Activated CD4-positive, alpha-beta T cell treated with anti-CD3 and anti-CD28 coated beads, Interleukin-2, amount 10 ng/mL, durations not matched to agents 24 days and 14 days (primary cell): ENCODE measurements around the gene ANKRD2. TPM values are rescaled to one million over a fixed set of nuclear protein-coding genes. Genes with fewer than 3 reads are reported as not detected.
"Not testable (repeated sequence)": the region's sequence is repeated elsewhere in the genome, so short reads cannot be mapped to it uniquely, and the experiment has no call there.

Experiments
- DNase-seq: peaks from one replicate; pipeline ENCODE4 v3.0.0; 2022
- H3K27ac Mint-ChIP-seq: one replicate; pipeline ENCODE4 v1.8.0; 2022; ENCODE audit warnings: mild to moderate bottlenecking, mixed read lengths
- H3K27me3 Mint-ChIP-seq: one replicate; pipeline ENCODE4 v1.8.0; 2022; ENCODE audit warnings: mixed read lengths
- H3K36me3 Mint-ChIP-seq: one replicate; pipeline ENCODE4 v1.8.0; 2022; ENCODE audit warnings: low read depth, mild to moderate bottlenecking, mixed read lengths
- H3K4me1 Mint-ChIP-seq: one replicate; pipeline ENCODE4 v1.8.0; 2021; ENCODE audit warnings: mixed read lengths
- H3K4me3 Mint-ChIP-seq: one replicate; pipeline ENCODE4 v1.8.0; 2022; ENCODE audit warnings: mild to moderate bottlenecking, moderate library complexity, mixed read lengths
- H3K9me3 Mint-ChIP-seq: one replicate; pipeline ENCODE4 v1.8.0; 2021; ENCODE audit warnings: mixed read lengths
- intact Hi-C: fragments of 100-400 bp; cut with micrococcal nuclease; formaldehyde crosslinking; loops from one replicate; pipeline ENCODE4 v1.15.1; 2023
- total RNA-seq: library from RNA; stranded (reverse); gene quantifications from 2 replicates; pipeline ENCODE4 v1.2.3, GENCODE V29; 2022

The ANKRD2 gene
- total RNA-seq, 1 donor from 2014 or later = not detected

- no peak for DNase-seq
- Mint-ChIP-seq H3K36me3 (no peaks in the 10 kb centered on the region), H3K4me3 (no peak overlapping the region), H3K27ac (no peak overlapping the region), H3K9me3 (no peaks in the 10 kb centered on the region), H3K4me1 (peaks cover 6% of the 10 kb centered on the region), H3K27me3 (no peaks in the 10 kb centered on the region)
- intact Hi-C loops = no loop called here
These were observed 21.3 kb upstream of the ANKRD2 start for GRCh38 chr10:97551271-97551670.

- Mint-ChIP-seq H3K36me3 (no peaks in the 10 kb centered on the region), H3K27me3 (peaks cover 2% of the 10 kb centered on the region), H3K27ac (no peak overlapping the region), H3K4me1 (peaks cover 6% of the 10 kb centered on the region), H3K4me3 (no peak overlapping the region), H3K9me3 (no peaks in the 10 kb centered on the region)
- peak; percentile 88 for DNase-seq
- intact Hi-C loops = loop anchor here (1.0 to 2.0 kb wide), 5 partner anchors 10 to 147 kb away; partner anchors contain the start of genes MMS19 and UBTD1
These were observed 19.0 kb upstream of the ANKRD2 start for GRCh38 chr10:97553575-97554031.

- H3K27me3 Mint-ChIP-seq, DNase-seq, H3K36me3 Mint-ChIP-seq, H3K4me3 Mint-ChIP-seq, intact Hi-C loops, H3K9me3 Mint-ChIP-seq, H3K27ac Mint-ChIP-seq, H3K4me1 Mint-ChIP-seq: not testable (repeated sequence)
These were observed 18.2 kb upstream of the ANKRD2 start for GRCh38 chr10:97554336-97554735.

DNA sequence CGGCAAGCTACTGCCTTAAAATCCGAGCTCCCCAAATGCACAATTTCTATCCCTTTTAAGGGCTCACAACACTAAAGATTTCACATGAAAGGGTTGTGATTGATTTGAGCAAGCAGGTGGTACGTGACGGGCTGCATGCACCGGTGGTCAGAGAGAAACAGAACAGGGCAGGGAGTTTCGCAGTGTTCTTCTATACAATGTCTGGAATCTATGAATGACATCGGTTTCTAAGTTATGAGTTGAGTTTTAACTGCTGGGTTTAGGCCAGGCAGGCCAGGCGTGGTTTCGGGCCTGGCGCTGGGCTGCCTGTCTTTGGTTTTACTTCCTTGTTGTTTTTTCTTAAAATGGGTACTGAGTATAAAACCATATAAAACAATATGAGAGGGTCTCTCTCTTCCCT, 17.0 kb upstream of the ANKRD2 start:
- H3K36me3 Mint-ChIP-seq, H3K4me3 Mint-ChIP-seq, H3K27ac Mint-ChIP-seq, H3K27me3 Mint-ChIP-seq, DNase-seq, intact Hi-C loops, H3K4me1 Mint-ChIP-seq, H3K9me3 Mint-ChIP-seq: not testable (repeated sequence)

- H3K36me3 Mint-ChIP-seq, H3K27ac Mint-ChIP-seq, H3K9me3 Mint-ChIP-seq, H3K27me3 Mint-ChIP-seq, H3K4me3 Mint-ChIP-seq, H3K4me1 Mint-ChIP-seq, intact Hi-C loops, DNase-seq: not testable (repeated sequence)
These were observed 11.7 kb upstream of the ANKRD2 start for GRCh38 chr10:97560731-97561381.

- H3K36me3 Mint-ChIP-seq, H3K4me1 Mint-ChIP-seq, H3K27me3 Mint-ChIP-seq, H3K9me3 Mint-ChIP-seq, H3K27ac Mint-ChIP-seq, H3K4me3 Mint-ChIP-seq, intact Hi-C loops, DNase-seq: not testable (repeated sequence)
These were observed 11.0 kb upstream of the ANKRD2 start for GRCh38 chr10:97561386-97562077.

DNA sequence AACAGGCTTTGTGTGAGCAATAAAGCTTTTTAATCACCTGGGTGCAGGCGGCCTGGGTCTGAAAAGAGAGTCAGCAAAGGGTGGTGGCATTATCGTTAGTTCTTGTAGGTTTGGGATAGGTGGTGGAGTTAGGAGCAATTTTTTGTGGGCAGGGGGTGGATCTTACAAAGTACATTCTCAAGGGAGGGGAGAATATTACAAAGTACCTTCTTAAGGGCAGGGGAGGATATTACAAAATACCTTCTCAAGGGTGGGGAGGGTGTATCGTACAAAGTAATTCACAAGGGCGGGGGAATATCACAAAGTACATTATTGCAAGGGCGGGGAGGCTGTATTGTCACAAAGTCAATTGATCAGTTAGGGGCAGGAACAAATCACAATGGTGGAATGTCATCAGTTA, 10.2 kb upstream of the ANKRD2 start:
- intact Hi-C loops, H3K36me3 Mint-ChIP-seq, H3K4me3 Mint-ChIP-seq, H3K27me3 Mint-ChIP-seq, H3K4me1 Mint-ChIP-seq, H3K9me3 Mint-ChIP-seq, H3K27ac Mint-ChIP-seq, DNase-seq: not testable (repeated sequence)

GRCh38 chr10:97563337-97563736, 9.2 kb upstream of the ANKRD2 start:
- Mint-ChIP-seq H3K4me3 (no peak overlapping the region), H3K4me1 (no peaks in the 10 kb centered on the region), H3K27ac (no peak overlapping the region), H3K9me3 (no peaks in the 10 kb centered on the region), H3K27me3 (no peaks in the 10 kb centered on the region), H3K36me3 (no peaks in the 10 kb centered on the region)
- no peak for DNase-seq
- intact Hi-C loops = no loop called here

- Mint-ChIP-seq H3K4me3 (no peak overlapping the region), H3K27me3 (no peaks in the 10 kb centered on the region), H3K27ac (no peak overlapping the region), H3K4me1 (no peaks in the 10 kb centered on the region), H3K36me3 (no peaks in the 10 kb centered on the region), H3K9me3 (no peaks in the 10 kb centered on the region)
- DNase-seq = no peak
- intact Hi-C loops = no loop called here
These were observed 7.8 kb upstream of the ANKRD2 start for GRCh38 chr10:97564776-97565175.

- Mint-ChIP-seq H3K36me3 (no peaks in the 10 kb centered on the region), H3K4me1 (no peaks in the 10 kb centered on the region)
- DNase-seq = no peak
These were observed 6.1 kb upstream of the ANKRD2 start for GRCh38 chr10:97566336-97566996.

GRCh38 chr10:97567891-97568290, 4.7 kb upstream of the ANKRD2 start:
- H3K4me3 Mint-ChIP-seq = no peak overlapping the region
- no peak overlapping the region for H3K27ac Mint-ChIP-seq
- DNase-seq = no peak
- intact Hi-C loops = no loop called here
- no peaks in the 10 kb centered on the region for H3K4me1 Mint-ChIP-seq
- H3K9me3 Mint-ChIP-seq = no peaks in the 10 kb centered on the region
- H3K27me3 Mint-ChIP-seq = no peaks in the 10 kb centered on the region
- H3K36me3 Mint-ChIP-seq = no peaks in the 10 kb centered on the region

More at GRCh38 chr10:97566336-97566996, 6.1 kb upstream of the ANKRD2 start:
- Mint-ChIP-seq H3K4me3 (no peak overlapping the region), H3K27me3 (no peaks in the 10 kb centered on the region), H3K9me3 (no peaks in the 10 kb centered on the region), H3K27ac (no peak overlapping the region)
- intact Hi-C loops = no loop called here

- Mint-ChIP-seq H3K9me3 (no peaks in the 10 kb centered on the region), H3K27me3 (no peaks in the 10 kb centered on the region), H3K36me3 (no peaks in the 10 kb centered on the region), H3K27ac (no peak overlapping the region), H3K4me1 (no peaks in the 10 kb centered on the region), H3K4me3 (no peak overlapping the region)
- DNase-seq = no peak
- intact Hi-C loops = loop anchor here (10.0 kb wide), 1 partner anchor 165 kb away; the partner anchor contains the start of gene ZFYVE27
These were observed 2.3 kb upstream of the ANKRD2 start for GRCh38 chr10:97570146-97570788.

GRCh38 chr10:97570789-97571471, 1.6 kb upstream of the ANKRD2 start:
- no peaks in the 10 kb centered on the region for H3K9me3 Mint-ChIP-seq
- no peaks in the 10 kb centered on the region for H3K27me3 Mint-ChIP-seq
- no peak overlapping the region for H3K4me3 Mint-ChIP-seq
- DNase-seq = no peak
- no peaks in the 10 kb centered on the region for H3K36me3 Mint-ChIP-seq
- no peak overlapping the region for H3K27ac Mint-ChIP-seq
- H3K4me1 Mint-ChIP-seq = no peaks in the 10 kb centered on the region
- intact Hi-C loops = loop anchor here (10.0 kb wide), 1 partner anchor 164 kb away; the partner anchor contains the start of gene ZFYVE27
